NCI-H2081 treated with DMSO at 0.1 percent for 48 hours (cell line): ENCODE data around the gene PIH1D2.
"Not testable (repeated sequence)": the region's sequence is repeated elsewhere in the genome, so short reads cannot be mapped to it uniquely, and the experiment has no call there.

ENCODE experiments used
- DNase-seq: peaks from one replicate; lab custom pipeline; 2025; lab: John Stamatoyannopoulos, UW

Gene PIH1D2

GRCh38 chr11:112073941-112074811 is at the start of gene PIH1D2, which contains the start of gene NKAPD1:
PIH1D2 (minus strand) TSS chr11:112074017; CDS start chr11:112073174, 843 bp downstream.
NKAPD1 (plus strand) TSS chr11:112074299; CDS start chr11:112075575, 1,276 bp downstream.
- peak; percentile 76 for DNase-seq

- no peak for DNase-seq
Measured at GRCh38 chr11:112123129-112123528, 49.3 kb upstream of the PIH1D2 start.

GRCh38 chr11:112121981-112122615 is 48.3 kb upstream of the PIH1D2 start:
- no peak for DNase-seq

- DNase-seq: no peak
Measured at GRCh38 chr11:112118176-112118575, 44.4 kb upstream of the PIH1D2 start.

- no peak for DNase-seq
Measured at GRCh38 chr11:112115386-112115785, 41.6 kb upstream of the PIH1D2 start.

- no peak for DNase-seq
Measured at GRCh38 chr11:112114460-112114859, 40.6 kb upstream of the PIH1D2 start.

- peak; percentile 65 for DNase-seq
Measured at GRCh38 chr11:112113539-112114457, 40.0 kb upstream of the PIH1D2 start.

GRCh38 chr11:112106070-112106469 is 32.3 kb upstream of the PIH1D2 start:
- DNase-seq: no peak

- no peak for DNase-seq
Measured at GRCh38 chr11:112103446-112103845, 29.6 kb upstream of the PIH1D2 start.

- DNase-seq: no peak
Measured at GRCh38 chr11:112100462-112100861, 26.6 kb upstream of the PIH1D2 start.

GRCh38 chr11:112097734-112098528 is 24.1 kb upstream of the PIH1D2 start:
- no peak for DNase-seq

- DNase-seq: no peak
Measured at GRCh38 chr11:112096194-112096593, 22.4 kb upstream of the PIH1D2 start.

GRCh38 chr11:112095302-112095701 is 21.5 kb upstream of the PIH1D2 start:
- not testable (repeated sequence) for DNase-seq

GRCh38 chr11:112087212-112087611 is 13.4 kb upstream of the PIH1D2 start:
- no peak for DNase-seq

- peak; percentile 93 for DNase-seq
Measured at GRCh38 chr11:112086422-112087191, 12.8 kb upstream of the PIH1D2 start, which contains the start of the genes SDHD and TIMM8B. SDHD (plus strand) TSS chr11:112086873; CDS start chr11:112086908, 35 bp downstream. TIMM8B (minus strand) TSS chr11:112086756; CDS start chr11:112086723, 33 bp downstream.

GRCh38 chr11:112085822-112086421 is 12.1 kb upstream of the PIH1D2 start:
- DNase-seq: no peak

GRCh38 chr11:112082729-112083128 is 8.9 kb upstream of the PIH1D2 start:
- DNase-seq: no peak

GRCh38 chr11:112062923-112063322 is 10.9 kb downstream of the PIH1D2 start:
- DNase-seq: no peak

GRCh38 chr11:112058103-112058502 is 15.7 kb downstream of the PIH1D2 start:
- DNase-seq: no peak

- DNase-seq: no peak
Measured at GRCh38 chr11:112057170-112057569, 16.6 kb downstream of the PIH1D2 start.
